ENCODE results near the gene MTLN. TPM values are rescaled to one million over a fixed set of nuclear protein-coding genes. Genes with fewer than 3 reads are reported as not detected.
A peak's percentile ranks its signal among the peaks of the same experiment; 100 is the strongest.
"Not testable (repeated sequence)": the region's sequence is repeated elsewhere in the genome, so short reads cannot be mapped to it uniquely, and the experiment has no call there.

Gene MTLN
- polyA plus RNA-seq, 1 donor (not counting 4 experiments of a cell fraction or from before 2014, with no cell fraction given) = 34.8 TPM

GRCh38 chr2:110219496-110220189 is 7.3 kb upstream of the MTLN start:
- Histone ChIP-seq H2AFZ (ENCODE audit: control insufficient read depth, low read length) (peak overlapping the region; percentile 60), H3K27me3 (ENCODE audit: control insufficient read depth, extremely low read depth, insufficient read depth, low read length) (no peaks in the 10 kb centered on the region), H3K9ac (ENCODE audit: control insufficient read depth, extremely low read depth, insufficient read depth, low read length) (no peak overlapping the region), H3K27ac (ENCODE audit: control insufficient read depth, insufficient read depth, low read length) (no peak overlapping the region), H3K9me3 (ENCODE audit: control insufficient read depth, low read depth, low read length) (no peaks in the 10 kb centered on the region), H3K79me2 (ENCODE audit: control insufficient read depth, insufficient read depth, low read length) (no peaks in the 10 kb centered on the region), H3K4me1 (ENCODE audit: control insufficient read depth, extremely low read depth, insufficient read depth, low read length) (peaks cover 9% of the 10 kb centered on the region), H3K36me3 (ENCODE audit: control insufficient read depth in 2 of 2, extremely low read depth in 1 of 2, insufficient read depth in 2 of 2, low read length in 2 of 2) (no peaks in the 10 kb centered on the region), H4K20me1 (ENCODE audit: control insufficient read depth, extremely low read depth, insufficient read depth, low read length) (no peaks in the 10 kb centered on the region), H3K4me2 (ENCODE audit: control insufficient read depth, extremely low read depth, insufficient read depth, low read depth, low read length) (peak overlapping the region; percentile 35), H3K4me3 (ENCODE audit: control insufficient read depth in 2 of 3, extremely low read depth in 1 of 3, insufficient read depth in 2 of 3, low read depth in 1 of 3, low read length in 3 of 3) (no peak overlapping the region), H3K9me1 (ENCODE audit: control insufficient read depth, extremely low read depth, insufficient read depth, low read length) (no peaks in the 10 kb centered on the region)
- DNase-seq (ENCODE audit: low read depth, low spot score) (no peak), FAIRE-seq (peak; percentile 73)
- no peak for TF ChIP-seq EZH2 (IDR thresholded peaks at IDR 0.05; ENCODE audit: low read length)
- no peak for TF ChIP-seq CTCF (optimal IDR thresholded peaks at IDR 0.05 in 1 of 3, IDR thresholded peaks at IDR 0.05 in 1 of 3, conservative IDR thresholded peaks at IDR 0.05 in 1 of 3; ENCODE audit: extremely low read depth in 1 of 3, insufficient read depth in 2 of 3, low read length in 3 of 3)
- dilution Hi-C loops (cut with MboI; ENCODE audit: extremely low pct_ligation_motif_present, low sequenced_read_pairs) = no loop called here

GRCh38 chr2:110218889-110219288 is 6.5 kb upstream of the MTLN start:
- H3K4me3 ChIP-seq (ENCODE audit: control insufficient read depth in 2 of 3, extremely low read depth in 1 of 3, insufficient read depth in 2 of 3, low read depth in 1 of 3, low read length in 3 of 3); H3K27me3 ChIP-seq (ENCODE audit: control insufficient read depth, extremely low read depth, insufficient read depth, low read length); H3K4me1 ChIP-seq (ENCODE audit: control insufficient read depth, extremely low read depth, insufficient read depth, low read length); H3K9ac ChIP-seq (ENCODE audit: control insufficient read depth, extremely low read depth, insufficient read depth, low read length); H3K79me2 ChIP-seq (ENCODE audit: control insufficient read depth, insufficient read depth, low read length); FAIRE-seq; H3K9me3 ChIP-seq (ENCODE audit: control insufficient read depth, low read depth, low read length); H3K36me3 ChIP-seq (ENCODE audit: control insufficient read depth in 2 of 2, extremely low read depth in 1 of 2, insufficient read depth in 2 of 2, low read length in 2 of 2); H3K27ac ChIP-seq (ENCODE audit: control insufficient read depth, insufficient read depth, low read length); H4K20me1 ChIP-seq (ENCODE audit: control insufficient read depth, extremely low read depth, insufficient read depth, low read length); DNase-seq (ENCODE audit: low read depth, low spot score); dilution Hi-C loops (cut with MboI; ENCODE audit: extremely low pct_ligation_motif_present, low sequenced_read_pairs); H3K9me1 ChIP-seq (ENCODE audit: control insufficient read depth, extremely low read depth, insufficient read depth, low read length): not testable (repeated sequence)
- H2AFZ ChIP-seq (ENCODE audit: control insufficient read depth, low read length) = peak overlapping the region; percentile 60
- peak overlapping the region; percentile 35 for H3K4me2 ChIP-seq (ENCODE audit: control insufficient read depth, extremely low read depth, insufficient read depth, low read depth, low read length)

- Histone ChIP-seq H3K79me2 (ENCODE audit: control insufficient read depth, insufficient read depth, low read length) (peaks cover 5% of the 10 kb centered on the region), H3K4me2 (ENCODE audit: control insufficient read depth, extremely low read depth, insufficient read depth, low read depth, low read length) (no peak overlapping the region), H3K9me3 (ENCODE audit: control insufficient read depth, low read depth, low read length) (no peaks in the 10 kb centered on the region), H3K4me3 (ENCODE audit: control insufficient read depth in 2 of 3, extremely low read depth in 1 of 3, insufficient read depth in 2 of 3, low read depth in 1 of 3, low read length in 3 of 3) (no peak overlapping the region), H3K27me3 (ENCODE audit: control insufficient read depth, extremely low read depth, insufficient read depth, low read length) (no peaks in the 10 kb centered on the region), H3K9me1 (ENCODE audit: control insufficient read depth, extremely low read depth, insufficient read depth, low read length) (no peaks in the 10 kb centered on the region), H4K20me1 (ENCODE audit: control insufficient read depth, extremely low read depth, insufficient read depth, low read length) (no peaks in the 10 kb centered on the region), H3K36me3 (ENCODE audit: control insufficient read depth in 2 of 2, extremely low read depth in 1 of 2, insufficient read depth in 2 of 2, low read length in 2 of 2) (no peaks in the 10 kb centered on the region), H3K4me1 (ENCODE audit: control insufficient read depth, extremely low read depth, insufficient read depth, low read length) (peaks cover 9% of the 10 kb centered on the region), H3K27ac (ENCODE audit: control insufficient read depth, insufficient read depth, low read length) (no peak overlapping the region), H3K9ac (ENCODE audit: control insufficient read depth, extremely low read depth, insufficient read depth, low read length) (no peak overlapping the region), H2AFZ (ENCODE audit: control insufficient read depth, low read length) (no peak overlapping the region)
- dilution Hi-C loops (cut with MboI; ENCODE audit: extremely low pct_ligation_motif_present, low sequenced_read_pairs) = no loop called here
- FAIRE-seq = no peak
- TF ChIP-seq CTCF (optimal IDR thresholded peaks at IDR 0.05 in 1 of 3, IDR thresholded peaks at IDR 0.05 in 1 of 3, conservative IDR thresholded peaks at IDR 0.05 in 1 of 3; ENCODE audit: extremely low read depth in 1 of 3, insufficient read depth in 2 of 3, low read length in 3 of 3) (no peak), EZH2 (IDR thresholded peaks at IDR 0.05; ENCODE audit: low read length) (no peak)
- no peak for DNase-seq (ENCODE audit: low read depth, low spot score)
Observed at GRCh38 chr2:110216803-110217202, 4.5 kb upstream of the MTLN start.
